Muscle of back (tissue), 11 donors: ENCODE measurements around the gene ABCG4. TPM values are rescaled to one million over a fixed set of nuclear protein-coding genes. Genes with fewer than 3 reads are reported as not detected.
"Not testable (repeated sequence)": the region's sequence is repeated elsewhere in the genome, so short reads cannot be mapped to it uniquely, and the experiment has no call there.

Experiments
- DNase-seq, 3 donors: peaks; one replicate each; pipeline versions ENCODE4 v3.0.0 to v3.0.0-alpha.2; 2013
- polyA plus RNA-seq, 10 donors: library from polyadenylated mRNA; unstranded; fragments of 120-200 nt; gene quantifications; one replicate each; pipeline ENCODE4 v1.2.1, GENCODE V29; 2013; ENCODE audit not compliant: insufficient read length in 10 of 10

ABCG4 gene
- polyA plus RNA-seq, 10 donors: 0.10 to 0.60 (median 0.32) TPM

GRCh38 chr11:119153049-119153818 is 4.4 kb downstream of the ABCG4 start:
- DNase-seq: no peak

DNA sequence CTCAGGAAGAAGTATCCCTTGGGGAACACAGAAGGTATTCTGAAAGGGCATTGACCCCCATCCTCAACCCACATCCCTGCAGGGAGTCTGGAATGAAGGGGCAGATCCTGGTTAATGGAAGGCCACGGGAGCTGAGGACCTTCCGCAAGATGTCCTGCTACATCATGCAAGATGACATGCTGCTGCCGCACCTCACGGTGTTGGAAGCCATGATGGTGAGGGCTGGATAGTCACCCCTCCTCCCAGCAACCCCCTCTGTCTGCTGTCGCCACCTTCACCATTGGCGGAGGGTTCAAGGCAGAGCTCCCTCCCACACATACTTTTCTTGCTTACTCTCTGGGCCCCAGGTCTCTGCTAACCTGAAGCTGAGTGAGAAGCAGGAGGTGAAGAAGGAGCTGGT is 5.3 kb downstream of the ABCG4 start:
- DNase-seq: no peak

- no peak for DNase-seq
These were observed 7.1 kb downstream of the ABCG4 start for GRCh38 chr11:119155733-119156492.

DNA sequence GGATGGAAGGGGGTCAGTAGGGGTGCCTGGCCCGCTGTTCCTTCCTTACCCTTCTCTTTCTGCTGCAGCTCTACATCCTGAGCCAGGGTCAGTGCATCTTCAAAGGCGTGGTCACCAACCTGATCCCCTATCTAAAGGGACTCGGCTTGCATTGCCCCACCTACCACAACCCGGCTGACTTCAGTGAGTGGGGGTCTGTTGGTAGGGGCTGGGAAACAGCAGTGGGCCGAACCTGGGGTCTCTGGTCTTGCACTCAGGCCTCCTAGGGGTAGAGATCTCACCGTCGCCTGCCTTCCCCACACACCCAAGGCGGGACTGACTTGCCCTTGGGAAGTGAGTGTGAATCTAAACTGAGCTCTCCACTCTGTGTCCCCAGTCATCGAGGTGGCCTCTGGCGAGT is 7.6 kb downstream of the ABCG4 start:
- DNase-seq: no peak

GRCh38 chr11:119157063-119157462 is 8.2 kb downstream of the ABCG4 start:
- DNase-seq: no peak

DNA sequence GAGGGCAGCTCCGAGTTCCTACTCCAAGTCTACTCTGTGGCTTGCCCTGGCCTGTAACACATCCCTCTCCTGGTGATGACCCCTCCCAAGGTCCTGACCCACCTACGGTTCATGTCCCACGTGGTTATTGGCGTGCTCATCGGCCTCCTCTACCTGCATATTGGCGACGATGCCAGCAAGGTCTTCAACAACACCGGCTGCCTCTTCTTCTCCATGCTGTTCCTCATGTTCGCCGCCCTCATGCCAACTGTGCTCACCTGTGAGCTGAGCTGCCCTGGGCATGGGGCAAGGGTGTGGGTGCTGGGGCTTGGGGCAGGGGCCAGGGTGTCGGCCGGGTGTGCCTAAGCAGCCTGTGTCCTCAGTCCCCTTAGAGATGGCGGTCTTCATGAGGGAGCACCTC is 9.6 kb downstream of the ABCG4 start:
- DNase-seq: no peak

GRCh38 chr11:119160151-119160550 is 11.3 kb downstream of the ABCG4 start:
- DNase-seq: no peak

DNA sequence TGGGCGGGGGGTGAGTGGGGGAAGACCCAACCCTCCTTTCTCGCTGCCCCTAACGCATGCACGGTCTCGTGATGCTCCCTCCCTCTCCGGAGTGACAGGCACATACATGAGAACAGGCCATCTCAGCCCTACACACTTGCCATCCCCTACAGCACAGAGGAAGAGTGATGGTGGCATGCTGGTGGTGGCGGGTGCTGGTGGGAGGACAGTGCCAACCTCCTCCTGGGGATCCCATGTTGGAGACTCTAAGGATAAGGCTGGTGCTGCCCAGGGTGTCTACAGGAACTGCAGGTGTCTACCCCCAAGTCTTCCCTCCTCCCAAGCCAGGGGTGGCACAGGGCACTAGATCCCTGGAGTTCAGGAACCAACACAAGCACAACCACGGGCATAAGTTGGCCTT is 13.0 kb downstream of the ABCG4 start:
- DNase-seq: no peak

- no peak for DNase-seq
These were observed 17.7 kb downstream of the ABCG4 start for GRCh38 chr11:119166368-119167076.

GRCh38 chr11:119167077-119167458 is 18.2 kb downstream of the ABCG4 start:
- not testable (repeated sequence) for DNase-seq

- DNase-seq: no peak
These were observed 19.1 kb downstream of the ABCG4 start for GRCh38 chr11:119167933-119168332.

DNA sequence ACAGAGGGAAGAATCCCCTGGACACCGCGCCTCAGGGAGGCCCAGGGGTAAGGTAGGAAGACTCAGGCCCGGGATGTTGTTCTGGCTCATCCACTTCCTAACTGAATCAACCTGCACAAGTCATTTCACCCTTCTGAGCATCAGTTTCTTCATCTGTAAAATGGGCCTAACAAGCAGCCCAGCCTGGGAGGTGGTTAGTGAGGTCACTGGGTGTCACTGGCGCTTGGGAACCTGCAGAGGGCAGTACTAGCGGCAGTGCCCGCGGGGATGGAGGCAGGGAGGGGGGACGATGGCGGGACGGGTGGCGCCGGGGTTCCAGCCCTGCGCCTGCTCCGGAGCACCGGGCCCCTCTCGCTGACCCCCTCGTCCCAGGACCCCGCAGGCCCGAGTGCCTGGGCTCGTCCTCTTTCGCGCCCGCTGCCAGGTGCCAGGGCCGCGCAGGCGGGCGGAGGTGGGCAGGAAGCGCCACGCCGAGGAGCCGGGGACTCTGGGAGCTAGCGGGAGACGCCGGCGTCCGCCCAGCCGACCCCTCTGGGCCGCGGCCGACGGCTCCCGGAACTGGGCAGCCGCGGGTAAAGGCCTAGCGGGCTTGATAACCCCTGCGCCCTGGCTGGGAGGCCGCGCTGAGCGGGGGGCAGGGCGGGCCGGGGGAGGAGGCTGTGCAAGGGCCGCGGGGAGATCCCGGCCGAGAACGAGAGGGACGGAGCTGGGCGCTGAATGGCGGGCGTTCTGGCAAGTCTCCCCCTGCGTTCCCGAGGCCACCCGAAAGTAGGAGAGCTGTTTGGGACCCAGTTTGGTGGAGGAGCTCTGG is 19.8 kb downstream of the ABCG4 start, which contains the start of gene NLRX1:
Gene NLRX1 (plus strand): TSS at position 255 of the 811 bp plus-strand sequence. CDS start 2,679 bp downstream, outside the sequence.
- DNase-seq: peak; percentile 77 to 93 (median 87)

DNA sequence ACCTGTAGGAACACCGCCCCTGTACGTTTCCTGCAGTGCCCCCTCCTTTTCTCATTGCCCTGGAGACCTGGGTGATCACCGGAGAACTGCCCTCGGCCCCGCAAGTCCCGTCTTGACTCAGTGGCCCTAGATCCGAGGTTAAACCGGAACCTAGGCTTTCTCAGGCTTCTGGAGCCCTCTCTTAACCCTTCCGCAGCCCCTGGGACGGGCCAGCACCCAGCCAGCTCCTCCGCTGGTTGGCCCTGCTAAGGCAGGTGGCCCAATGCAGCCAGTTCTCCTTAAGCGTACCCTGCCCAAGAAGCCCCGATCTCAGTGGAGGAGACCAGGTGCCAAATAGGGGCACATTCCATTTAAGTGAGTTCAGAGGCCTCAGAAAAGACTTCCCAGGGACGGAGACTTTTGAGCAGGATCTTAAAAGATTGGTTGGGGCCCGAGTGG is 20.4 kb downstream of the ABCG4 start:
- peak in 2 of 3 donors; percentile 32 to 42 for DNase-seq

DNA sequence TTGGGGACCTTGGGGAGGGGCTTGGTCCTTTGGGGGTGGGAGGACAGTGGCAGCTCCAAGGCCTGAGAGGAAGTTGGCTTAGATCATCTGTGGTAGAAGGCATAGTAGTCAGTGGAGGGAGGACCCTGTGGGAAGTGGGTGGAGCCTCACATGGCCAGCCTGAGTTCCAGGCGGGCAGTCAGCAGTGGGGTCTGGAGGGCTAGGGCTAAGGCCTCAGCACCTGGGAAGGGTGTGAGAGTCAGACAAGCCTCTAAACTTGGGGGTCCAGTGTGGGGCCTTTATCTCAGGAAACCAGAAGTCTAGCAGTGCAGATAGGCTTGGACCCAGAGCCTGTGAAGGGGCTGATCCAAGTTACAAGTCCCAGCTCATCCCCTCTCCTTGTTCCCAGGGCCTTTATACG is 23.7 kb downstream of the ABCG4 start:
- DNase-seq: no peak

DNA sequence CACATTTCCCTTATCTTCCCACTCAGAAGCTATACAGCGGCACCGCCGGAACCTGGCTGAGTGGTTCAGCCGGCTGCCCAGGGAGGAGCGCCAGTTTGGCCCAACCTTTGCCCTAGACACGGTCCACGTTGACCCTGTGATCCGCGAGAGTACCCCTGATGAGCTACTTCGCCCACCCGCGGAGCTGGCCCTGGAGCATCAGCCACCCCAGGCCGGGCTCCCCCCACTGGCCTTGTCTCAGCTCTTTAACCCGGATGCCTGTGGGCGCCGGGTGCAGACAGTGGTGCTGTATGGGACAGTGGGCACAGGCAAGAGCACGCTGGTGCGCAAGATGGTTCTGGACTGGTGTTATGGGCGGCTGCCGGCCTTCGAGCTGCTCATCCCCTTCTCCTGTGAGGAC is 24.6 kb downstream of the ABCG4 start:
- no peak for DNase-seq

GRCh38 chr11:119175493-119176077 is 26.7 kb downstream of the ABCG4 start:
- DNase-seq: no peak

GRCh38 chr11:119178166-119178680 is 29.4 kb downstream of the ABCG4 start:
- DNase-seq: no peak

GRCh38 chr11:119179342-119179741 is 30.5 kb downstream of the ABCG4 start:
- no peak for DNase-seq

GRCh38 chr11:119179983-119180382 is 31.1 kb downstream of the ABCG4 start:
- DNase-seq: no peak

- DNase-seq: no peak
These were observed 32.2 kb downstream of the ABCG4 start for GRCh38 chr11:119180729-119181676.
